PC-9 (cell line): ENCODE measurements around the gene LONRF2. TPM values are rescaled to one million over a fixed set of nuclear protein-coding genes. Genes with fewer than 3 reads are reported as not detected.

Experiments
- BruUV-seq: library from RNA; stranded (reverse); fragments of 400-500 nt; replicated peaks from 2 replicates; lab custom pipeline; 2021; lab: Mats Ljungman, UMichigan
- CTCF ChIA-PET: fragments of 300-600 bp; sonication (Branson Sonifier 250); formaldehyde crosslinking; loops from one replicate; lab custom pipeline; 2022; ENCODE audit warnings: antibody characterized with exemption; lab: Charles Lee
- POLR2A ChIA-PET: fragments of 300-600 bp; sonication (Branson Sonifier 250); formaldehyde crosslinking; loops from one replicate; lab custom pipeline; 2022; ENCODE audit warnings: antibody characterized with exemption; ENCODE audit not compliant: unreplicated experiment; lab: Charles Lee
- DNase-seq, 2 experiments: peaks; one replicate each; pipeline versions ENCODE4 v3.0.0 to v3.0.0-alpha.2; 2015 to 2022; ENCODE audit warnings: mixed read lengths in 1 of 2
- H2AFZ ChIP-seq: fragments of 200-600 bp; sonication (generic); 2 replicates; pipeline ENCODE4 v1.8.1; 2017; ENCODE audit warnings: antibody characterized with exemption
- H3F3A ChIP-seq: fragments of 200-600 bp; sonication (generic); 2 replicates; pipeline ENCODE4 v1.8.1; 2017; ENCODE audit warnings: antibody characterized with exemption, mild to moderate bottlenecking, low read depth; ENCODE audit not compliant: insufficient read depth
- H3K27ac ChIP-seq: fragments of 200-600 bp; sonication (generic); 2 replicates; pipeline ENCODE4 v1.6.1; 2016; ENCODE audit warnings: mixed run types
- H3K27me3 ChIP-seq: fragments of 200-600 bp; sonication (generic); 2 replicates; pipeline ENCODE4 v1.6.1; 2016; ENCODE audit warnings: low read depth, mixed run types; ENCODE audit not compliant: insufficient read depth
- H3K36me3 ChIP-seq: fragments of 200-600 bp; sonication (generic); 2 replicates; pipeline ENCODE4 v1.6.1; 2016; ENCODE audit warnings: low read depth, mixed run types
- H3K4me1 ChIP-seq: fragments of 200-600 bp; sonication (generic); replicated peaks from 2 replicates; pipeline ENCODE4 v1.6.1; 2016; ENCODE audit warnings: mixed run types; ENCODE audit not compliant: insufficient read depth
- H3K4me2 ChIP-seq: fragments of 200-600 bp; sonication (generic); 2 replicates; pipeline ENCODE4 v1.6.1; 2017; ENCODE audit warnings: mixed run types
- H3K4me3 ChIP-seq: fragments of 200-600 bp; sonication (generic); 2 replicates; pipeline ENCODE4 v1.6.1; 2016; ENCODE audit warnings: mixed run types
- H3K79me2 ChIP-seq: fragments of 200-600 bp; sonication (generic); 2 replicates; pipeline ENCODE4 v1.6.1; 2017; ENCODE audit warnings: low read depth, mixed run types
- H3K9me2 ChIP-seq: fragments of 200-600 bp; sonication (generic); 2 replicates; pipeline ENCODE4 v1.8.1; 2017; ENCODE audit warnings: mild to moderate bottlenecking; ENCODE audit not compliant: insufficient read depth
- H3K9me3 ChIP-seq: fragments of 200-600 bp; sonication (generic); 2 replicates; pipeline ENCODE4 v1.8.1; 2016; ENCODE audit warnings: low read depth; ENCODE audit not compliant: insufficient read depth
- H4K20me1 ChIP-seq: fragments of 200-600 bp; sonication (generic); 2 replicates; pipeline ENCODE4 v1.8.1; 2017; ENCODE audit not compliant: insufficient read depth
- CTCF ChIP-seq: fragments of 200-600 bp; sonication (generic); conservative IDR thresholded peaks from 2 replicates; pipeline ENCODE4 v1.6.1; 2017; ENCODE audit warnings: mixed run types, antibody characterized with exemption, mild to moderate bottlenecking, moderate library complexity
- EZH2 ChIP-seq: fragments of 200-600 bp; sonication (generic); IDR thresholded peaks from 2 replicates; pipeline ENCODE4 v1.8.0; 2017; ENCODE audit warnings: antibody characterized with exemption, low read depth
- intact Hi-C: fragments of 100-400 bp; cut with micrococcal nuclease; formaldehyde crosslinking; loops from one replicate; pipeline ENCODE4 v1.10.0; 2022; ENCODE audit not compliant: unreplicated experiment
- total RNA-seq: library from RNA; stranded (reverse); gene quantifications from 2 replicates; pipeline ENCODE4 v1.2.3, GENCODE V29; 2021

The LONRF2 gene
- total RNA-seq, 1 experiment from 2014 or later: not detected

GRCh38 chr2:100244881-100245605 is 77.3 kb downstream of the LONRF2 start:
- TF ChIP-seq CTCF: no peak
- TF ChIP-seq EZH2: no peak
- Histone ChIP-seq H3K4me1 (no peaks in the 10 kb centered on the region), H3K79me2 (no peaks in the 10 kb centered on the region), H3K27me3 (peaks cover 95% of the 10 kb centered on the region), H3K36me3 (no peaks in the 10 kb centered on the region), H3K4me3 (no peak overlapping the region), H2AFZ (no peak overlapping the region), H4K20me1 (0 out of 2 replicates have a peak, but pooled peaks cover 3% of the 10 kb centered on the region), H3K4me2 (no peak overlapping the region), H3K9me2 (no peaks in the 10 kb centered on the region), H3K9me3 (no peaks in the 10 kb centered on the region), H3K27ac (no peak overlapping the region), H3F3A (no peaks in the 10 kb centered on the region)
- CTCF ChIA-PET: no interaction called here
- POLR2A ChIA-PET: no interaction called here
- intact Hi-C loops: loop anchor here (5.0 to 10.0 kb wide), 2 partner anchors 423 to 1160 kb away; no protein-coding TSS in a partner anchor
- no TSS peak for BruUV-seq
- DNase-seq: no peak

- Histone ChIP-seq H3K4me2 (no peak overlapping the region), H3K79me2 (no peaks in the 10 kb centered on the region), H3K27me3 (peaks cover 95% of the 10 kb centered on the region), H3K9me2 (no peaks in the 10 kb centered on the region), H3F3A (no peaks in the 10 kb centered on the region), H3K9me3 (no peaks in the 10 kb centered on the region), H3K27ac (no peak overlapping the region), H3K4me1 (no peaks in the 10 kb centered on the region), H4K20me1 (0 out of 2 replicates have a peak, but pooled peaks cover 3% of the 10 kb centered on the region), H2AFZ (no peak overlapping the region), H3K4me3 (no peak overlapping the region), H3K36me3 (no peaks in the 10 kb centered on the region)
- no peak for TF ChIP-seq EZH2
- no peak for TF ChIP-seq CTCF
- ChIA-PET CTCF (no interaction called here), POLR2A (no interaction called here)
- intact Hi-C loops: loop anchor here (1.0 to 10.0 kb wide), 3 partner anchors 421 to 1159 kb away; no protein-coding TSS in a partner anchor
- DNase-seq: no peak
- BruUV-seq: no TSS peak
Measured at GRCh38 chr2:100243631-100244030, 78.7 kb downstream of the LONRF2 start.

GRCh38 chr2:100242891-100243619 is 79.2 kb downstream of the LONRF2 start:
- Histone ChIP-seq H3F3A (no peaks in the 10 kb centered on the region), H3K36me3 (no peaks in the 10 kb centered on the region), H3K27ac (no peak overlapping the region), H3K27me3 (peaks cover 95% of the 10 kb centered on the region), H3K4me1 (no peaks in the 10 kb centered on the region), H3K9me2 (no peaks in the 10 kb centered on the region), H3K4me3 (no peak overlapping the region), H3K4me2 (no peak overlapping the region), H3K79me2 (no peaks in the 10 kb centered on the region), H4K20me1 (0 out of 2 replicates have a peak, but pooled peaks cover 3% of the 10 kb centered on the region), H2AFZ (no peak overlapping the region), H3K9me3 (no peaks in the 10 kb centered on the region)
- peak in 1 of 2 experiments; percentile 39 for DNase-seq
- CTCF ChIA-PET: no interaction called here
- intact Hi-C loops: loop anchor here (1.0 to 10.0 kb wide), 3 partner anchors 421 to 1158 kb away; no protein-coding TSS in a partner anchor
- POLR2A ChIA-PET: no interaction called here
- BruUV-seq: no TSS peak
- TF ChIP-seq EZH2 (no peak), CTCF (peak; percentile 80)
